Loucy (cell line): ENCODE data around the gene TRPM2.

Experiments
- H2AFZ ChIP-seq: fragments of 200-600 bp; sonication (generic); 2 replicates; pipeline ENCODE4 v1.6.0; 2016; ENCODE audit warnings: antibody characterized with exemption, mild to moderate bottlenecking, low read length, moderate library complexity
- H3F3A ChIP-seq: fragments of 200-600 bp; 2 replicates; pipeline ENCODE4 v1.6.0; 2016; ENCODE audit warnings: antibody characterized with exemption, low read depth, mild to moderate bottlenecking
- H3K27me3 ChIP-seq: fragments of 200-600 bp; sonication (generic); 2 replicates; pipeline ENCODE4 v1.6.1; 2014; ENCODE audit warnings: low read length, mild to moderate bottlenecking; ENCODE audit not compliant: insufficient read depth, poor library complexity, severe bottlenecking
- H3K36me3 ChIP-seq: fragments of 200-600 bp; sonication (generic); 2 replicates; pipeline ENCODE4 v1.6.1; 2016; ENCODE audit warnings: low read length; ENCODE audit not compliant: insufficient read depth
- H3K4me1 ChIP-seq: fragments of 200-600 bp; sonication (generic); 2 replicates; pipeline ENCODE4 v1.5.1; 2014; ENCODE audit warnings: low read length, mild to moderate bottlenecking; ENCODE audit not compliant: insufficient read depth, poor library complexity, severe bottlenecking
- H3K4me2 ChIP-seq: fragments of 200-600 bp; sonication (generic); 2 replicates; pipeline ENCODE4 v1.6.0; 2014; ENCODE audit warnings: antibody characterized with exemption, low read length, low read depth, mild to moderate bottlenecking; ENCODE audit not compliant: poor library complexity, severe bottlenecking
- H3K4me3 ChIP-seq: fragments of 200-600 bp; sonication (generic); 2 replicates; pipeline ENCODE4 v1.5.1; 2014; ENCODE audit warnings: low read length, mild to moderate bottlenecking, mixed read lengths; ENCODE audit not compliant: poor library complexity, severe bottlenecking
- H3K79me2 ChIP-seq: fragments of 200-600 bp; sonication (generic); 2 replicates; pipeline ENCODE4 v1.6.1; 2014; ENCODE audit warnings: low read length; ENCODE audit not compliant: insufficient read depth
- H3K9ac ChIP-seq: fragments of 200-600 bp; sonication (generic); 2 replicates; pipeline ENCODE4 v1.6.0; 2014; ENCODE audit warnings: mild to moderate bottlenecking, low read depth, low read length, moderate library complexity; ENCODE audit not compliant: poor library complexity, severe bottlenecking
- H3K9me2 ChIP-seq: fragments of 200-600 bp; sonication (generic); replicated peaks from 2 replicates; pipeline ENCODE4 v1.6.1; 2016; ENCODE audit warnings: low read depth, low read length, mixed read lengths
- H3K9me3 ChIP-seq: fragments of 200-600 bp; sonication (generic); 2 replicates; pipeline ENCODE4 v1.6.1; 2014; ENCODE audit warnings: mild to moderate bottlenecking, antibody characterized with exemption, low read length, low read depth; ENCODE audit not compliant: insufficient read depth
- H4K20me1 ChIP-seq: fragments of 200-600 bp; sonication (generic); 2 replicates; pipeline ENCODE4 v1.6.0; 2014; ENCODE audit warnings: antibody characterized with exemption, low read length, mild to moderate bottlenecking; ENCODE audit not compliant: insufficient read depth, poor library complexity, severe bottlenecking
- CTCF ChIP-seq: fragments of 200-600 bp; sonication (generic); conservative IDR thresholded peaks from 2 replicates; pipeline ENCODE4 v1.5.1; 2014; ENCODE audit warnings: mild to moderate bottlenecking, antibody characterized with exemption, low read length
- EZH2phosphoT487 ChIP-seq: fragments of 200-600 bp; IDR thresholded peaks from 2 replicates; pipeline ENCODE4 v1.6.1; 2018; ENCODE audit warnings: antibody characterized with exemption, mild to moderate bottlenecking, moderate library complexity, borderline replicate concordance

TRPM2 gene

GRCh38 chr21:44332383-44332782 is 21.0 kb upstream of the TRPM2 start:
- no peaks in the 10 kb centered on the region for H3K27me3 ChIP-seq
- H2AFZ ChIP-seq: no peak overlapping the region
- no peaks in the 10 kb centered on the region for H4K20me1 ChIP-seq
- H3K4me1 ChIP-seq: no peaks in the 10 kb centered on the region
- TF ChIP-seq CTCF: no peak
- no peak for TF ChIP-seq EZH2phosphoT487
- no peaks in the 10 kb centered on the region for H3K79me2 ChIP-seq
- H3F3A ChIP-seq: peaks cover 3% of the 10 kb centered on the region; the same call in 1 of the 2 replicates
- H3K36me3 ChIP-seq: no peaks in the 10 kb centered on the region; the same call in 1 of the 2 replicates
- H3K4me2 ChIP-seq: no peak overlapping the region
- no peaks in the 10 kb centered on the region for H3K9me3 ChIP-seq
- no peak overlapping the region for H3K9ac ChIP-seq
- H3K9me2 ChIP-seq: no peaks in the 10 kb centered on the region
- H3K4me3 ChIP-seq: no peak overlapping the region

GRCh38 chr21:44332965-44333364 is 20.5 kb upstream of the TRPM2 start:
- Histone ChIP-seq H3K4me3 (no peak overlapping the region), H2AFZ (no peak overlapping the region)

GRCh38 chr21:44333509-44334328 is 19.7 kb upstream of the TRPM2 start:
- Histone ChIP-seq H3K36me3 (no peaks in the 10 kb centered on the region), H3K4me1 (peaks cover 6% of the 10 kb centered on the region), H3K79me2 (no peaks in the 10 kb centered on the region), H3K9ac (no peak overlapping the region), H3K4me2 (no peak overlapping the region), H3F3A (peaks cover 10% of the 10 kb centered on the region; the same call in 1 of the 2 replicates), H3K27me3 (no peaks in the 10 kb centered on the region), H3K9me3 (no peaks in the 10 kb centered on the region), H4K20me1 (no peaks in the 10 kb centered on the region), H2AFZ (no peak overlapping the region), H3K9me2 (no peaks in the 10 kb centered on the region), H3K4me3 (no peak overlapping the region)
- no peak for TF ChIP-seq CTCF
- TF ChIP-seq EZH2phosphoT487: no peak

More at GRCh38 chr21:44332965-44333364, 20.5 kb upstream of the TRPM2 start:
- Histone ChIP-seq H3K9ac (no peak overlapping the region), H3F3A (peaks cover 9% of the 10 kb centered on the region; the same call in 1 of the 2 replicates), H3K27me3 (no peaks in the 10 kb centered on the region), H3K9me3 (no peaks in the 10 kb centered on the region), H3K4me2 (no peak overlapping the region), H3K79me2 (no peaks in the 10 kb centered on the region), H3K9me2 (no peaks in the 10 kb centered on the region), H3K36me3 (no peaks in the 10 kb centered on the region), H3K4me1 (peaks cover under 1% of the 10 kb centered on the region), H4K20me1 (no peaks in the 10 kb centered on the region)
- no peak for TF ChIP-seq CTCF
- no peak for TF ChIP-seq EZH2phosphoT487
